ENCODE results near the gene ETF1. TPM values are rescaled to one million over a fixed set of nuclear protein-coding genes. Genes with fewer than 3 reads are reported as not detected.

The ETF1 gene
- polyA plus RNA-seq, 1 donor: 45.4 TPM

- no peak for DNase-seq (ENCODE audit: low read depth)
Observed at GRCh38 chr5:138563340-138564118, 20.5 kb upstream of the ETF1 start.

- no peak for DNase-seq (ENCODE audit: low read depth)
Observed at GRCh38 chr5:138560971-138561370, 17.9 kb upstream of the ETF1 start.

- no peak for DNase-seq (ENCODE audit: low read depth)
Observed at GRCh38 chr5:138559937-138560336, 16.9 kb upstream of the ETF1 start.

GRCh38 chr5:138557677-138558076 lies 14.6 kb upstream of the ETF1 start:
- no peak for DNase-seq (ENCODE audit: low read depth)

GRCh38 chr5:138554143-138554542 lies 11.1 kb upstream of the ETF1 start:
- no peak for DNase-seq (ENCODE audit: low read depth)

- no peak for DNase-seq (ENCODE audit: low read depth)
Observed at GRCh38 chr5:138553437-138554095, 10.5 kb upstream of the ETF1 start.

- DNase-seq (ENCODE audit: low read depth): no peak
Observed at GRCh38 chr5:138552657-138553056, 9.6 kb upstream of the ETF1 start.

GRCh38 chr5:138549414-138549813 lies 6.4 kb upstream of the ETF1 start:
- no peak for DNase-seq (ENCODE audit: low read depth)

- no peak for DNase-seq (ENCODE audit: low read depth)
Observed at GRCh38 chr5:138545919-138546562, 3.0 kb upstream of the ETF1 start.

GRCh38 chr5:138544181-138545134 lies 1.4 kb upstream of the ETF1 start:
- DNase-seq (ENCODE audit: low read depth): no peak

GRCh38 chr5:138543730-138544104 lies 681 bp upstream of the ETF1 start:
- no peak for DNase-seq (ENCODE audit: low read depth)

GRCh38 chr5:138542180-138542955 lies 668 bp downstream of the ETF1 start:
- no peak for DNase-seq (ENCODE audit: low read depth)

GRCh38 chr5:138541511-138542179 lies 1.4 kb downstream of the ETF1 start:
- no peak for DNase-seq (ENCODE audit: low read depth)

- DNase-seq (ENCODE audit: low read depth): no peak
Observed at GRCh38 chr5:138539791-138540190, 3.2 kb downstream of the ETF1 start.

GRCh38 chr5:138538943-138539627 lies 4.0 kb downstream of the ETF1 start:
- DNase-seq (ENCODE audit: low read depth): no peak

GRCh38 chr5:138536665-138537315 lies 6.2 kb downstream of the ETF1 start:
- DNase-seq (ENCODE audit: low read depth): no peak

- DNase-seq (ENCODE audit: low read depth): no peak
Observed at GRCh38 chr5:138536215-138536614, 6.8 kb downstream of the ETF1 start.

- no peak for DNase-seq (ENCODE audit: low read depth)
Observed at GRCh38 chr5:138533973-138534941, 8.8 kb downstream of the ETF1 start.
